ENCODE results near the gene PPFIBP1. TPM values are rescaled to one million over a fixed set of nuclear protein-coding genes. Genes with fewer than 3 reads are reported as not detected.
"Not testable (repeated sequence)": the region's sequence is repeated elsewhere in the genome, so short reads cannot be mapped to it uniquely, and the experiment has no call there.

PPFIBP1 gene
- total RNA-seq, 4 donors from 2014 or later: 48.6 to 148 (median 74.8) TPM

- no peaks in the 10 kb centered on the region for H3K27me3 ChIP-seq
- TF ChIP-seq CTCF (IDR thresholded peaks at IDR 0.05): no peak
- no peak for TF ChIP-seq POLR2AphosphoS5 (IDR thresholded peaks at IDR 0.05)
- TF ChIP-seq POLR2A (IDR thresholded peaks at IDR 0.05): no peak
- no peak for TF ChIP-seq EP300 (IDR thresholded peaks at IDR 0.05)
- H3K36me3 ChIP-seq: no peaks in the 10 kb centered on the region
- H3K4me1 ChIP-seq: peaks cover 26% of the 10 kb centered on the region
- H3K9me3 ChIP-seq: no peaks in the 10 kb centered on the region
- no peak overlapping the region for H3K4me3 ChIP-seq
- 80% methylated on average over 6 of the region's 6 CpGs for WGBS
- no peak for DNase-seq (ENCODE audit: low spot score in 2 of 2)
- H3K27ac ChIP-seq: peak overlapping the region; percentile 42
Observed at GRCh38 chr12:27583981-27584380, 60.0 kb downstream of the PPFIBP1 start.

- peaks cover 43% of the 10 kb centered on the region for H3K4me1 ChIP-seq
- no peak overlapping the region for H3K27ac ChIP-seq
- no peaks in the 10 kb centered on the region for H3K27me3 ChIP-seq
- TF ChIP-seq EP300 (IDR thresholded peaks at IDR 0.05) (no peak), CTCF (IDR thresholded peaks at IDR 0.05) (no peak), POLR2A (IDR thresholded peaks at IDR 0.05) (no peak), POLR2AphosphoS5 (IDR thresholded peaks at IDR 0.05) (no peak)
- no peaks in the 10 kb centered on the region for H3K36me3 ChIP-seq
- DNase-seq (ENCODE audit: low spot score in 2 of 2): no peak
- WGBS: 74% methylated on average over 3 of the region's 3 CpGs
- H3K4me3 ChIP-seq: no peak overlapping the region
- no peaks in the 10 kb centered on the region for H3K9me3 ChIP-seq
Observed at GRCh38 chr12:27585739-27586265, 61.8 kb downstream of the PPFIBP1 start.

GRCh38 chr12:27588075-27588730 is 64.2 kb downstream of the PPFIBP1 start:
- 21% methylated on average over 2 of the region's 2 CpGs for WGBS
- not testable (repeated sequence) for DNase-seq (ENCODE audit: low spot score in 2 of 2); H3K27me3 ChIP-seq; H3K9me3 ChIP-seq; H3K4me3 ChIP-seq; H3K36me3 ChIP-seq; H3K27ac ChIP-seq
- peaks cover 59% of the 10 kb centered on the region for H3K4me1 ChIP-seq

GRCh38 chr12:27588776-27589175 is 64.8 kb downstream of the PPFIBP1 start:
- no peak for DNase-seq (ENCODE audit: low spot score in 2 of 2)
- WGBS: 60% methylated on average over 4 of the region's 4 CpGs
- H3K36me3 ChIP-seq: no peaks in the 10 kb centered on the region
- no peak overlapping the region for H3K27ac ChIP-seq
- no peaks in the 10 kb centered on the region for H3K9me3 ChIP-seq
- peaks cover 59% of the 10 kb centered on the region for H3K4me1 ChIP-seq
- no peak for TF ChIP-seq EP300 (IDR thresholded peaks at IDR 0.05)
- H3K27me3 ChIP-seq: no peaks in the 10 kb centered on the region
- H3K4me3 ChIP-seq: no peak overlapping the region

- Histone ChIP-seq H3K9me3 (no peaks in the 10 kb centered on the region), H3K4me3 (no peak overlapping the region), H3K4me1 (peaks cover 56% of the 10 kb centered on the region), H3K36me3 (no peaks in the 10 kb centered on the region), H3K27ac (peak overlapping the region; percentile 19), H3K27me3 (no peaks in the 10 kb centered on the region)
- WGBS: 60% methylated on average over 4 of the region's 4 CpGs
- no peak for DNase-seq (ENCODE audit: low spot score in 2 of 2)
- TF ChIP-seq POLR2A (IDR thresholded peaks at IDR 0.05): no peak
- TF ChIP-seq POLR2AphosphoS5 (IDR thresholded peaks at IDR 0.05): no peak
- no peak for TF ChIP-seq CTCF (IDR thresholded peaks at IDR 0.05)
- no peak for TF ChIP-seq EP300 (IDR thresholded peaks at IDR 0.05)
Observed at GRCh38 chr12:27589419-27589818, 65.4 kb downstream of the PPFIBP1 start.

GRCh38 chr12:27591698-27592097 is 67.7 kb downstream of the PPFIBP1 start:
- Histone ChIP-seq H3K4me1 (peaks cover 56% of the 10 kb centered on the region), H3K27ac (peak overlapping the region; percentile 69)
- H3K9me3 ChIP-seq; H3K27me3 ChIP-seq; H3K4me3 ChIP-seq; DNase-seq (ENCODE audit: low spot score in 2 of 2); H3K36me3 ChIP-seq: not testable (repeated sequence)
- 51% methylated on average over 2 of the region's 3 CpGs for WGBS

DNA sequence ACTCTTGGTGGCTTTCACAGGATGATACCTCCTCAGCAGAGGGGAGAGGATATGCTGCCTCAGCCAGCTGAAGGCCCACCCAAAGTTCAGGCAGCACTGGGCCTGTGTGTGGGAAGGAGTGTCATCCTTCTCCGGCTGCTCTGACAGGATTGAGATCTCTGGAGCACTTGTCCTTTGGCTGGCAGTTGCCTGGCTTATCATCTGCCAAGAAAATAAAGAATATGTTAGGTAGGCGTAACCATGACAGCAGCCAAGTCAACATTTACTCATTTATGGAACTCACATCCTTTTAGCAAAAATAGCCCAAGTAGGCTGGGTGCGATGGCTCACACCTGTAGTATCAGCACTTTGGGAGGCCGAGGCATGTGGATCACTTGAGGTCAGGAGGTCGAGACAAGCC is 68.5 kb downstream of the PPFIBP1 start:
- Histone ChIP-seq H3K9me3 (no peaks in the 10 kb centered on the region), H3K4me1 (peaks cover 56% of the 10 kb centered on the region), H3K27me3 (no peaks in the 10 kb centered on the region), H3K4me3 (no peak overlapping the region), H3K27ac (peak overlapping the region; percentile 69), H3K36me3 (no peaks in the 10 kb centered on the region)
- TF ChIP-seq CTCF (IDR thresholded peaks at IDR 0.05): no peak
- TF ChIP-seq POLR2AphosphoS5 (IDR thresholded peaks at IDR 0.05): no peak
- 48% methylated on average over 5 of the region's 5 CpGs for WGBS
- peak in 1 of 2 donors; percentile 62 for DNase-seq (ENCODE audit: low spot score in 2 of 2)

Measured in suprapubic skin (tissue), 4 donors.